Measurements from ENCODE around the gene ST6GALNAC1. TPM values are rescaled to one million over a fixed set of nuclear protein-coding genes. Genes with fewer than 3 reads are reported as not detected.
A peak's percentile ranks its signal among the peaks of the same experiment; 100 is the strongest.

The ST6GALNAC1 gene
- total and polyA plus RNA-seq, 2 of the 13 experiments (the other 11 are each of a cell fraction or from before 2014, with no cell fraction given), result not detected

- TF ChIP-seq ZHX1 (CRISPR knock-in tag; IDR thresholded peaks at IDR 0.05; ENCODE audit: low read depth) (no peak), MED1 (CRISPR knock-in tag; IDR thresholded peaks at IDR 0.05) (0 out of 2 replicates have a peak, but pooled peaks have one; percentile 28), ZNF556 (CRISPR knock-in tag; IDR thresholded peaks at IDR 0.05; ENCODE audit: borderline replicate concordance) (no peak), TRIM22 (IDR thresholded peaks at IDR 0.05) (no peak), TBP (CRISPR knock-in tag; IDR thresholded peaks at IDR 0.05) (no peak), CENPT (CRISPR knock-in tag; IDR thresholded peaks at IDR 0.05; ENCODE audit: low read depth) (no peak), THAP9 (CRISPR knock-in tag; IDR thresholded peaks at IDR 0.05; ENCODE audit: borderline replicate concordance) (no peak; the same call in 1 of the 2 replicates), ZNF33A (CRISPR knock-in tag; IDR thresholded peaks at IDR 0.05; ENCODE audit: borderline replicate concordance) (no peak), HDAC6 (IDR thresholded peaks at IDR 0.05; ENCODE audit: low read depth, low read length) (no peak), SP4 (CRISPR knock-in tag; IDR thresholded peaks at IDR 0.05) (0 out of 2 replicates have a peak, but pooled peaks have one; percentile 8)
Measured at GRCh38 chr17:76687298-76688164, 44.0 kb upstream of the ST6GALNAC1 start (continued).

Measured in HepG2 (cell line).